Natural killer cell (primary cell): ENCODE measurements around the gene SMAD5. TPM values are rescaled to one million over a fixed set of nuclear protein-coding genes. Genes with fewer than 3 reads are reported as not detected.

Experiments
- ATAC-seq, 3 donors: fragments of 150-1000 bp in 2 of 3; fragments of 200-7000 bp in 1 of 3; cut with Tn5 transposase; 1 replicate in 1 of 3; 2 replicates in 2 of 3; pipeline ENCODE4 v1.10.0; 2021; ENCODE audit warnings: mild to moderate bottlenecking in 2 of 3, moderate library complexity in 2 of 3
- DNase-seq, 2 donors: peaks; one replicate each; pipeline versions ENCODE4 v3.0.0 to v3.0.0-alpha.2; 2013 to 2021; ENCODE audit warnings: mixed read lengths in 1 of 2
- H3K27ac ChIP-seq: one replicate; pipeline ENCODE4 v1.5.1; 2013; ENCODE audit warnings: mild to moderate bottlenecking, low read length
- H3K27me3 ChIP-seq: one replicate; pipeline ENCODE4 v1.6.1; 2013; ENCODE audit warnings: low read length; ENCODE audit not compliant: control insufficient read depth, insufficient read depth
- H3K36me3 ChIP-seq: one replicate; pipeline ENCODE4 v1.6.1; 2013; ENCODE audit warnings: low read length; ENCODE audit not compliant: control insufficient read depth, insufficient read depth
- H3K4me1 ChIP-seq: one replicate; pipeline ENCODE4 v1.6.1; 2013; ENCODE audit warnings: low read length; ENCODE audit not compliant: control insufficient read depth, insufficient read depth
- H3K4me3 ChIP-seq: one replicate; pipeline ENCODE4 v1.5.1; 2013; ENCODE audit warnings: low read length
- H3K9me3 ChIP-seq: one replicate; pipeline ENCODE4 v1.6.1; 2013; ENCODE audit warnings: low read length; ENCODE audit not compliant: control insufficient read depth, insufficient read depth
- H3K27ac Mint-ChIP-seq, 2 donors: one replicate each; pipeline ENCODE4 v1.8.0; 2022; ENCODE audit warnings: mild to moderate bottlenecking in 2 of 2, mixed read lengths in 2 of 2, moderate library complexity in 1 of 2
- H3K27me3 Mint-ChIP-seq, 2 donors: one replicate each; pipeline ENCODE4 v1.8.0; 2022; ENCODE audit warnings: low read depth in 2 of 2, mixed read lengths in 2 of 2
- H3K36me3 Mint-ChIP-seq: one replicate; pipeline ENCODE4 v1.8.0; 2022; ENCODE audit warnings: mixed read lengths
- H3K4me1 Mint-ChIP-seq, 2 donors: one replicate each; pipeline ENCODE4 v1.8.0; 2022; ENCODE audit warnings: mixed read lengths in 2 of 2
- H3K4me3 Mint-ChIP-seq: one replicate; pipeline ENCODE4 v1.8.0; 2022; ENCODE audit warnings: mild to moderate bottlenecking, moderate library complexity, mixed read lengths
- H3K9me3 Mint-ChIP-seq, 2 donors: one replicate each; pipeline ENCODE4 v1.8.0; 2022; ENCODE audit warnings: mixed read lengths in 2 of 2
- WGBS: methylation state at CpG from one replicate; pipeline ENCODE4 v1.1.7; 2013; ENCODE audit warnings: missing lambda C conversion rate; ENCODE audit not compliant: insufficient coverage; 5-methylcytosine and 5-hydroxymethylcytosine counted together
- intact Hi-C: fragments of 100-400 bp; cut with micrococcal nuclease; formaldehyde crosslinking; loops from one replicate; pipeline ENCODE4 v1.14.2; 2022
- total RNA-seq, 4 donors: library from RNA; stranded (reverse); fragments of 120-200 nt in 1 of 4; gene quantifications; one replicate each; pipeline versions ENCODE4 v1.2.3 to v1.2.4, GENCODE V29; 2013 to 2022
- TF ChIP-seq, protein P1 (sequence below): fragments of 200-600 bp; IDR thresholded peaks from one replicate; pipeline ENCODE4 v1.8.0; 2022; ENCODE audit warnings: antibody characterized with exemption

The SMAD5 gene
- total RNA-seq, 3 donors from 2014 or later (not counting 1 experiment from before 2014, with no cell fraction given): 44.0 to 60.1 (median 54.1) TPM

DNA sequence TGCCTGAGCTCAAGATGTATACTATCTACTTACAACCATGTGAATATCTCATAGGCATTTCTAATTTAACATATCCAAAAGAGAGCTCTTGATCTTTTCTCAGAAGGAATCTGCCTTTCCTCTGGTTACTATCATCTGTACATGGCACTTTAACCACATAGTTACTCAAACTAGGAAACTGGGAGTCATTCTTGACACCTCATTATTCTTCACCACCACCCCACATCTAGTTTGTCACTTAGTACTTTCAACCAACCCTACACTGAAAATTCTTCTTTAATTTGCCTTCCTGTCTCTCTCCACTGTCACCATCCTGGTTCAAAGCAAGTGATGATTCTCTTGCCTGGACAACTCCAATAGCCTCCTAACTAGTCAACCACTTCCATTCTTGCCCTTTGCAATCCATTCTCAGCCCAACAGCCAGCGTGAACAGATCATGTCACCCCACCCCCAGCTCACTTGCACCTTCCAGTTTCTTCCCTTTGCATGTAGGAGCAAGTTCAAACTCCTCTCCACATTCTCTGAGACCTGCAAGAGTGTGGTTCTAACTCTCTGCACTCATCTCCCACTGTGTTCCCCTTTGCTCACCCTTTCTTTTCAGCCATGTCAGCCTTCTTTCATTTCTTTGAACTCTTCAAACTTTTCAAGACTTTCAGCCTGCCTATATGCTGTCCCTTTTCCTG lies 17.3 kb upstream of the SMAD5 start:
- no peaks in the 10 kb centered on the region for H3K9me3 ChIP-seq
- no peak overlapping the region for H3K27ac ChIP-seq
- Mint-ChIP-seq H3K4me3 (no peak overlapping the region), H3K36me3 (no peaks in the 10 kb centered on the region), H3K27me3 (peaks cover 0 to 14% of the 10 kb centered on the region in 2 donors), H3K27ac (no peak overlapping the region), H3K9me3 (no peaks in the 10 kb centered on the region), H3K4me1 (no peaks in the 10 kb centered on the region)
- H3K36me3 ChIP-seq: no peaks in the 10 kb centered on the region
- intact Hi-C loops: no loop called here
- H3K4me1 ChIP-seq: no peaks in the 10 kb centered on the region
- no peak overlapping the region for H3K4me3 ChIP-seq
- no peak for ATAC-seq
- TF ChIP-seq, protein P1, sequence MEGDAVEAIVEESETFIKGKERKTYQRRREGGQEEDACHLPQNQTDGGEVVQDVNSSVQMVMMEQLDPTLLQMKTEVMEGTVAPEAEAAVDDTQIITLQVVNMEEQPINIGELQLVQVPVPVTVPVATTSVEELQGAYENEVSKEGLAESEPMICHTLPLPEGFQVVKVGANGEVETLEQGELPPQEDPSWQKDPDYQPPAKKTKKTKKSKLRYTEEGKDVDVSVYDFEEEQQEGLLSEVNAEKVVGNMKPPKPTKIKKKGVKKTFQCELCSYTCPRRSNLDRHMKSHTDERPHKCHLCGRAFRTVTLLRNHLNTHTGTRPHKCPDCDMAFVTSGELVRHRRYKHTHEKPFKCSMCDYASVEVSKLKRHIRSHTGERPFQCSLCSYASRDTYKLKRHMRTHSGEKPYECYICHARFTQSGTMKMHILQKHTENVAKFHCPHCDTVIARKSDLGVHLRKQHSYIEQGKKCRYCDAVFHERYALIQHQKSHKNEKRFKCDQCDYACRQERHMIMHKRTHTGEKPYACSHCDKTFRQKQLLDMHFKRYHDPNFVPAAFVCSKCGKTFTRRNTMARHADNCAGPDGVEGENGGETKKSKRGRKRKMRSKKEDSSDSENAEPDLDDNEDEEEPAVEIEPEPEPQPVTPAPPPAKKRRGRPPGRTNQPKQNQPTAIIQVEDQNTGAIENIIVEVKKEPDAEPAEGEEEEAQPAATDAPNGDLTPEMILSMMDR: no peak
- H3K27me3 ChIP-seq: no peaks in the 10 kb centered on the region
- no peak for DNase-seq
- WGBS: 77% methylated on average over 1 of the region's 1 CpG

- Mint-ChIP-seq H3K27ac (no peak overlapping the region), H3K4me3 (no peak overlapping the region), H3K9me3 (no peaks in the 10 kb centered on the region), H3K4me1 (no peaks in the 10 kb centered on the region), H3K27me3 (peaks cover 21 to 24% of the 10 kb centered on the region in 2 donors), H3K36me3 (no peaks in the 10 kb centered on the region)
- intact Hi-C loops: no loop called here
- TF ChIP-seq, protein P1: no peak
- Histone ChIP-seq H3K9me3 (no peaks in the 10 kb centered on the region), H3K36me3 (no peaks in the 10 kb centered on the region), H3K27me3 (no peaks in the 10 kb centered on the region), H3K4me1 (no peaks in the 10 kb centered on the region), H3K4me3 (no peak overlapping the region), H3K27ac (no peak overlapping the region)
- WGBS: 94% methylated on average over 5 of the region's 5 CpGs
- DNase-seq (no peak), ATAC-seq (no peak)
Measured at GRCh38 chr5:136120529-136120928, 12.1 kb upstream of the SMAD5 start.

- H3K36me3 Mint-ChIP-seq: no peaks in the 10 kb centered on the region
Measured at GRCh38 chr5:136123236-136123768, 9.3 kb upstream of the SMAD5 start.

More at GRCh38 chr5:136123236-136123768, 9.3 kb upstream of the SMAD5 start:
- Histone ChIP-seq H3K9me3 (no peaks in the 10 kb centered on the region), H3K27me3 (peaks cover 5% of the 10 kb centered on the region), H3K27ac (no peak overlapping the region), H3K4me1 (no peaks in the 10 kb centered on the region), H3K4me3 (no peak overlapping the region), H3K36me3 (no peaks in the 10 kb centered on the region)
- WGBS: 100% methylated on average over 1 of the region's 1 CpG
- H3K4me3 Mint-ChIP-seq: no peak overlapping the region
- TF ChIP-seq, protein P1: no peak
- no peak overlapping the region for H3K27ac Mint-ChIP-seq
- ATAC-seq (no peak), DNase-seq (no peak)
- H3K4me1 Mint-ChIP-seq: no peaks in the 10 kb centered on the region
- no peaks in the 10 kb centered on the region for H3K9me3 Mint-ChIP-seq
- intact Hi-C loops: no loop called here
- peaks cover 29 to 50% of the 10 kb centered on the region in 2 donors for H3K27me3 Mint-ChIP-seq
